ENCODE measurements around the gene BMP6.

BMP6 gene

GRCh38 chr6:7819431-7820015 is 93.6 kb downstream of the BMP6 start:
- Histone ChIP-seq H3K36me3 (ENCODE audit: control insufficient read depth, insufficient read depth, low read length) (no peaks in the 10 kb centered on the region), H3K4me3 (replicated peaks; ENCODE audit: low read depth, low read length) (no peak overlapping the region), H3K27me3 (replicated peaks; ENCODE audit: control insufficient read depth, insufficient read depth, low read length) (no peaks in the 10 kb centered on the region; the same call in 1 of the 2 replicates)
- DNase-seq (ENCODE audit: extremely low read depth, insufficient read length) = no peak
- no peak for TF ChIP-seq CTCF (IDR thresholded peaks at IDR 0.05; ENCODE audit: insufficient read depth, low read length, poor library complexity, severe bottlenecking)

- TF ChIP-seq CTCF (IDR thresholded peaks at IDR 0.05; ENCODE audit: insufficient read depth, low read length, poor library complexity, severe bottlenecking) = no peak
- Histone ChIP-seq H3K27me3 (replicated peaks; ENCODE audit: control insufficient read depth, insufficient read depth, low read length) (no peaks in the 10 kb centered on the region; the same call in 1 of the 2 replicates), H3K4me3 (replicated peaks; ENCODE audit: low read depth, low read length) (no peak overlapping the region), H3K36me3 (ENCODE audit: control insufficient read depth, insufficient read depth, low read length) (no peaks in the 10 kb centered on the region)
- no peak for DNase-seq (ENCODE audit: extremely low read depth, insufficient read length)
These were observed 94.5 kb downstream of the BMP6 start for GRCh38 chr6:7820288-7820835.

- DNase-seq (ENCODE audit: extremely low read depth, insufficient read length) = no peak
- H3K4me3 ChIP-seq (replicated peaks; ENCODE audit: low read depth, low read length) = no peak overlapping the region
- H3K36me3 ChIP-seq (ENCODE audit: control insufficient read depth, insufficient read depth, low read length) = no peaks in the 10 kb centered on the region
- no peak for TF ChIP-seq CTCF (IDR thresholded peaks at IDR 0.05; ENCODE audit: insufficient read depth, low read length, poor library complexity, severe bottlenecking)
- no peaks in the 10 kb centered on the region; the same call in 1 of the 2 replicates for H3K27me3 ChIP-seq (replicated peaks; ENCODE audit: control insufficient read depth, insufficient read depth, low read length)
These were observed 95.5 kb downstream of the BMP6 start for GRCh38 chr6:7821426-7821825.

GRCh38 chr6:7823552-7823951 is 97.7 kb downstream of the BMP6 start:
- TF ChIP-seq CTCF (IDR thresholded peaks at IDR 0.05; ENCODE audit: insufficient read depth, low read length, poor library complexity, severe bottlenecking) = no peak
- no peak for DNase-seq (ENCODE audit: extremely low read depth, insufficient read length)
- H3K36me3 ChIP-seq (ENCODE audit: control insufficient read depth, insufficient read depth, low read length) = no peaks in the 10 kb centered on the region
- no peaks in the 10 kb centered on the region; the same call in 1 of the 2 replicates for H3K27me3 ChIP-seq (replicated peaks; ENCODE audit: control insufficient read depth, insufficient read depth, low read length)
- H3K4me3 ChIP-seq (replicated peaks; ENCODE audit: low read depth, low read length) = no peak overlapping the region

GRCh38 chr6:7825986-7826385 is 100.1 kb downstream of the BMP6 start:
- no peaks in the 10 kb centered on the region for H3K36me3 ChIP-seq (ENCODE audit: control insufficient read depth, insufficient read depth, low read length)
- no peak overlapping the region for H3K4me3 ChIP-seq (replicated peaks; ENCODE audit: low read depth, low read length)
- H3K27me3 ChIP-seq (replicated peaks; ENCODE audit: control insufficient read depth, insufficient read depth, low read length) = no peaks in the 10 kb centered on the region
- DNase-seq (ENCODE audit: extremely low read depth, insufficient read length) = no peak
- TF ChIP-seq CTCF (IDR thresholded peaks at IDR 0.05; ENCODE audit: insufficient read depth, low read length, poor library complexity, severe bottlenecking) = no peak

Measured in GM06990 (cell line).